Activated CD4-positive, alpha-beta T cell treated with anti-CD3 and anti-CD28 coated beads, Interleukin-2, amount 10 ng/mL, durations not matched to agents 7 days and 5 days (primary cell): ENCODE results near the gene LRR1. TPM values are rescaled to one million over a fixed set of nuclear protein-coding genes. Genes with fewer than 3 reads are reported as not detected.
"Not testable (repeated sequence)": the region's sequence is repeated elsewhere in the genome, so short reads cannot be mapped to it uniquely, and the experiment has no call there.

Source experiments
- CTCF ChIA-PET: fragments of 350-600 bp; sonication (Branson Sonifier 250); formaldehyde crosslinking; loops from one replicate; lab custom pipeline; 2021; ENCODE audit warnings: antibody characterized with exemption; lab: Charles Lee
- POLR2A ChIA-PET: fragments of 350-600 bp; sonication (Branson Sonifier 250); formaldehyde crosslinking; loops from one replicate; lab custom pipeline; 2021; ENCODE audit warnings: antibody characterized with exemption; lab: Charles Lee
- DNase-seq: peaks from one replicate; pipeline ENCODE4 v3.0.0-alpha.2; 2020
- H3K27ac Mint-ChIP-seq: one replicate; pipeline ENCODE4 v1.8.0; 2021; ENCODE audit warnings: mild to moderate bottlenecking, moderate library complexity, mixed read lengths
- H3K27me3 Mint-ChIP-seq: one replicate; pipeline ENCODE4 v1.8.0; 2021; ENCODE audit warnings: mixed read lengths
- H3K36me3 Mint-ChIP-seq: one replicate; pipeline ENCODE4 v1.8.0; 2021; ENCODE audit warnings: low read depth, mixed read lengths
- H3K4me1 Mint-ChIP-seq: one replicate; pipeline ENCODE4 v1.8.0; 2021; ENCODE audit warnings: mixed read lengths
- H3K4me3 Mint-ChIP-seq: one replicate; pipeline ENCODE4 v1.8.0; 2021; ENCODE audit warnings: mild to moderate bottlenecking, moderate library complexity, mixed read lengths
- H3K9me3 Mint-ChIP-seq: one replicate; pipeline ENCODE4 v1.8.0; 2021; ENCODE audit warnings: mixed read lengths
- total RNA-seq, 2 experiments: library from RNA; stranded (reverse); gene quantifications; one replicate each; pipeline ENCODE4 v1.2.3, GENCODE V29; 2021

Gene LRR1
- total RNA-seq, 2 experiments from 2014 or later, result 45.5 to 53.2 TPM

DNA sequence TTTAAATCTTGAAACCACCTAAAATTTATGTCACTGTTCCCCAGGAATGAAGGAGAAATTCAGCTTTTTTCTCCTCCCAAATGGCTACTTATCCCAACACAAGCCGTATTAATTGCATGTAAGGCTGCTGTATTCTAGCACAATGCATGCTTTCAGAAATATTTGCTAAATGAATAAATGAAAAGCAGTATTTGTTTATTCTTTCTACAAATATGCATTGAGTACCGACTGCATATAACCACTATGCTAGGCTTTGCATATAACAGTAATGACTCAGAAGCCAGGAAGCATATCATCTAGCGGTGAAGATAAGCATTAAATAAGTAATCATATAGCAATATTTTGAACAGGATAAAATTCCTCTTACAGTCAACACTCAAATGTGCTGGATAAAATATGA lies 5.7 kb upstream of the LRR1 start:
- no peak overlapping the region for H3K27ac Mint-ChIP-seq
- ChIA-PET CTCF (no interaction called here), POLR2A (no interaction called here)
- no peaks in the 10 kb centered on the region for H3K9me3 Mint-ChIP-seq
- H3K4me3 Mint-ChIP-seq, result no peak overlapping the region
- DNase-seq, result no peak
- H3K27me3 Mint-ChIP-seq, result peaks cover 2% of the 10 kb centered on the region
- peaks cover 4% of the 10 kb centered on the region for H3K36me3 Mint-ChIP-seq
- peaks cover 25% of the 10 kb centered on the region for H3K4me1 Mint-ChIP-seq

DNA sequence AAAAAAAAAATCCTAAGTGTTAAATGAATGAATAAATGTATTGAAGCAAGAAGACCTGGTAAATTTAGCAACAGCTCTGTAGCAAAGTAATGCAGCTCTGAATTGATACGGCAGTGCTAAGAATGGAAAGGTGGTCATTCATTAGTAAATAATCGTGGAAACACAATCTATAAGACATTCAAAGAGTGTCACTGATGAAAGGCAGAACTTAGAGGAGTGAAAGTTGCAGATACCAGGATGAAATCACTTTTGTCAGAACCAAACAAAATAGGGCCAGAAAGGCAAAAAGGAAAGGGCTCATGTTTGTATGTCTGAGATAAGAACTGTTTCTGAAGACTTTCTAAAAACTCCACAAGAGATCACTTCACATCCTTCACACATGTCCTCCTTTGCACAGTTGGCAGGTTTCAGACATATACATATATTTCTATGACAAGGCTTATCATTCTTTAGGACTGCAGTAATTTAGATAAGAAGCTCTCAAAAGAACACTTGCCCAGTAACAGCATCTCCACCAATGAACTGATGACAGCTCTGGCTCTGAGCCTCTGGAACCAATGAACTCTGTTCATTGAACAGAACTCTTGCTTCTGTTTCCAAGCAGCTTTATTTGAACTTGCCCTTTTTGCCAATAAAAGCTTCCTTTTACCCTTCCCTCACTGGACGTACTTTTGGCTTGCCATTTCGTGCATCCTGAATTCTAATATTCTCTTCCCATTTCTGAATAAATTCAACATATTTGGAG lies 4.2 kb upstream of the LRR1 start:
- ChIA-PET POLR2A (no interaction called here), CTCF (interaction anchor here (2.7 kb wide), 1 partner anchor 8 kb away, joined by 20 read pairs; the partner anchor contains the start of gene RPS29)
- H3K36me3 Mint-ChIP-seq, result peaks cover 11% of the 10 kb centered on the region
- DNase-seq, result no peak
- no peak overlapping the region for H3K4me3 Mint-ChIP-seq
- H3K27me3 Mint-ChIP-seq, result peaks cover 2% of the 10 kb centered on the region
- H3K27ac Mint-ChIP-seq, result no peak overlapping the region
- no peaks in the 10 kb centered on the region for H3K9me3 Mint-ChIP-seq
- H3K4me1 Mint-ChIP-seq, result peaks cover 27% of the 10 kb centered on the region

DNA sequence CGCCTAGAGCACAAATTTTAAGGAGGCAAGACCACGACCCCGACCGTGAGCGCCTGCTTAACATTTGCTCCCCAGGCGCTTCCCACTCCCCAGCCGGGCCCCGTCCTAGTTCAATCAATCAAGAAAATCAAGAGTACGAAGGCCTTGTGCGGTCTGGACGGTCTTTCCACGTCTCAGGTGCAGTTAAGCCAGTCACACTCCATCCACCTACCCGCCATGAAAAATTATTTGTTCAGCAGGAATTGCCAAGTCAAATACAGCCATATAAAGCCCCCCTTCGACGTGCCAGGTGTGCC lies 603 bp upstream of the LRR1 start:
- H3K27me3 Mint-ChIP-seq, result peaks cover 2% of the 10 kb centered on the region
- ChIA-PET CTCF (interaction anchor here (0.9 to 2.0 kb wide), 3 partner anchors 11 to 37 kb away, joined by 3 to 30 read pairs (median 8); partner anchors contain the start of genes DNAAF2, MGAT2, RPL36AL and RPS29), POLR2A (interaction anchor here (0.6 to 1.3 kb wide), 2 partner anchors 12 to 23 kb away, joined by 3 to 5 read pairs; partner anchors contain the start of gene RPS29)
- peak overlapping the region; percentile 99 for H3K4me3 Mint-ChIP-seq
- H3K36me3 Mint-ChIP-seq, result peaks cover 25% of the 10 kb centered on the region
- no peak for DNase-seq
- H3K4me1 Mint-ChIP-seq, result peaks cover 42% of the 10 kb centered on the region
- H3K27ac Mint-ChIP-seq, result peak overlapping the region; percentile 100
- no peaks in the 10 kb centered on the region for H3K9me3 Mint-ChIP-seq

DNA sequence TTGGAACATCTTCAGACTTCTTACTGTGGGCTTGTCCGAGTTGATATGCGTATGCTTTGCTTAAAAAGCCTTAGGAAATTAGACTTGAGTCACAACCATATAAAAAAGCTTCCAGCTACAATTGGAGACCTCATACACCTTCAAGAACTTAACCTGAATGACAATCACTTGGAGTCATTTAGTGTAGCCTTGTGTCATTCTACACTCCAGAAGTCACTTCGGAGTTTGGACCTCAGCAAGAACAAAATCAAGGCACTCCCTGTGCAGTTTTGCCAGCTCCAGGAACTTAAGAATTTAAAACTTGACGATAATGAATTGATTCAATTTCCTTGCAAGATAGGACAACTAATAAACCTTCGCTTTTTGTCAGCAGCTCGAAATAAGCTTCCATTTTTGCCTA lies 8.8 kb downstream of the LRR1 start:
- H3K27ac Mint-ChIP-seq, result no peak overlapping the region
- peaks cover 18% of the 10 kb centered on the region for H3K4me1 Mint-ChIP-seq
- no peaks in the 10 kb centered on the region for H3K9me3 Mint-ChIP-seq

GRCh38 chr14:49612251-49612650 lies 13.5 kb downstream of the LRR1 start:
- Mint-ChIP-seq H3K9me3 (no peaks in the 10 kb centered on the region), H3K36me3 (peaks cover 44% of the 10 kb centered on the region), H3K27me3 (no peaks in the 10 kb centered on the region), H3K4me1 (peaks cover 13% of the 10 kb centered on the region), H3K27ac (no peak overlapping the region), H3K4me3 (no peak overlapping the region)
- ChIA-PET CTCF (interaction anchor here (1.1 to 1.6 kb wide), 3 partner anchors 20 to 25 kb away, joined by 3 to 4 read pairs (median 3); no protein-coding TSS in a partner anchor), POLR2A (no interaction called here)
- no peak for DNase-seq

More for the DNA sequence above, 8.8 kb downstream of the LRR1 start:
- H3K27me3 Mint-ChIP-seq, result no peaks in the 10 kb centered on the region
- ChIA-PET CTCF (interaction anchor here (0.9 to 1.1 kb wide), 2 partner anchors 9 to 20 kb away, joined by 3 read pairs; partner anchors contain the start of gene LRR1), POLR2A (interaction anchor here (0.6 kb wide), 1 partner anchor 21 kb away, joined by 3 read pairs; no protein-coding TSS in a partner anchor)
- H3K36me3 Mint-ChIP-seq, result peaks cover 38% of the 10 kb centered on the region
- no peak for DNase-seq
- no peak overlapping the region for H3K4me3 Mint-ChIP-seq

GRCh38 chr14:49612671-49613070 lies 13.9 kb downstream of the LRR1 start:
- DNase-seq, result no peak
- Mint-ChIP-seq H3K4me3 (no peak overlapping the region), H3K27me3 (no peaks in the 10 kb centered on the region), H3K9me3 (no peaks in the 10 kb centered on the region), H3K27ac (no peak overlapping the region), H3K36me3 (peaks cover 45% of the 10 kb centered on the region), H3K4me1 (peaks cover 18% of the 10 kb centered on the region)
- ChIA-PET CTCF (interaction anchor here (1.5 kb wide), 1 partner anchor 21 kb away, joined by 3 read pairs; no protein-coding TSS in a partner anchor), POLR2A (no interaction called here)

DNA sequence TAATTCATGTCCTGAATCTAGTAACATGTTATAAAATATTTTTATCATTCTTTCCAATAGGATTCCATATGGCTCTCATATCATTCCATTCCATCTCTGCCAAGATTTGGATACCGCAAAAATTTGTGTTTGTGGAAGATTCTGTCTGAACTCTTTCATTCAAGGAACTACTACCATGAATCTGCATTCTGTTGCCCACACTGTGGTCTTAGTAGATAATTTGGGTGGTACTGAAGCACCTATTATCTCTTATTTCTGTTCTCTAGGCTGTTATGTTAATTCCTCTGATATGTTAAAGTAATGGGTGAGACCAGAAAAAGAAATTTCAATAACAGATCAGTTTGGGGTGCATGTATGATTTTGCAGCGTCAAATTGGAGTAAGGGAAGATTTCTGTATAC lies 15.5 kb downstream of the LRR1 start:
- Mint-ChIP-seq H3K4me3 (no peak overlapping the region), H3K9me3 (no peaks in the 10 kb centered on the region), H3K36me3 (peaks cover 50% of the 10 kb centered on the region), H3K4me1 (peaks cover 29% of the 10 kb centered on the region), H3K27ac (no peak overlapping the region), H3K27me3 (no peaks in the 10 kb centered on the region)
- no peak for DNase-seq
- ChIA-PET CTCF (interaction anchor here (0.6 kb wide), 1 partner anchor 702 kb away, joined by 3 read pairs; no protein-coding TSS in a partner anchor), POLR2A (interaction anchor here (0.5 kb wide), 1 partner anchor 10 kb away, joined by 3 read pairs; no protein-coding TSS in a partner anchor)

DNA sequence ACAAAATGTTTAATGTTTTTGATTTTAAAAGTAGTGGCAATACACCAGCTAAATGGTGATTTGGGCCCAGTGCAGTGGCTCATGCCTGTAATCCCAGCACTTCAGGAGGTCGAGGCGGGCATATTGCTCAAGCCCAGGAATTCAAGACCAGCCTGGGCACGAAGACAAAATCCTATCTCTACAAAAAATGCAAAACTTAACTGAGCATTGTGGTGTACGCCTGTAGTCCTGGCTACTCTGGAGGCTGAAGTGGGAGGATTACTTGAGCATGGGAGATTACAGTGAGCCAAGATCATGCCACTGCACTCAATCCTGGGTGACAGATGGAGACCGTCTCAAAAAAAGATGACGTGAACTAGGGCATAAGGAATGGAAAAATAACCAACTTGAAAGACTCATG lies 17.0 kb downstream of the LRR1 start:
- ChIA-PET CTCF (no interaction called here), POLR2A (no interaction called here)
- Mint-ChIP-seq H3K4me1 (peaks cover 27% of the 10 kb centered on the region), H3K4me3 (no peak overlapping the region), H3K9me3 (no peaks in the 10 kb centered on the region), H3K36me3 (peaks cover 60% of the 10 kb centered on the region), H3K27me3 (no peaks in the 10 kb centered on the region), H3K27ac (no peak overlapping the region)
- DNase-seq, result no peak

DNA sequence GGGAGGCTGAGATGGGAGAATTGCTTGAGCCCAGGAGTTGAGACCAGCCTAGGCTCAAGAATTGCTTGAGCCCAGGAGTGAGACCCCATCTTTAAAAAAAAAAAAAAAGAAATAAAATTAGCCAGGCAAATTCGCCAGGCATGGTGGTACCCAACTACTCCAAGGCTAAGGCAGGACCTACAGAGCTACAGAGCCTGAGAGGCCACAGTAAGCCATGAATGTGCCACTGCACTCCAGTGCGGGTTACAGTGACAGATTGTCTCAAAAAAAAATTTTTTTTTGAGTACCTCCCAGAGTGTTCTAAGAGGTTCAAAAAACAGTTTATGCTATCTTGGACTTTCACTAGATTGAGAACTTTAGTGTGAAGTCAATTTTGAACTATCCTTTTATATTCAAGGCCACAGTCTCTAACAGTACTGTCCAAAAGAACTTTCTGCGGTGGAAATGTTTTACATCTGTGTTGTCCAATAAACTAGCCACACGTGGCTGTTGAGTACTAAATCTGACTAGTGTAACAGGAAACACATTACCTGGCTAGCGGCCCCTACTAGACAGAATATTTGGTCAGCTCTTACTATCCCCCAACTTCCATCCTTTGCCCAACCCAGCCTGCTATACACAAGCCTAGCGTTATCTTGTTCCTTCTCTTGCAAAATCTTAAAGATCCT lies 19.2 kb downstream of the LRR1 start:
- Mint-ChIP-seq H3K4me3 (peak overlapping the region; percentile 97), H3K27me3 (no peaks in the 10 kb centered on the region), H3K36me3 (peaks cover 63% of the 10 kb centered on the region), H3K4me1 (peaks cover 31% of the 10 kb centered on the region), H3K9me3 (no peaks in the 10 kb centered on the region), H3K27ac (peak overlapping the region; percentile 47)
- ChIA-PET POLR2A (interaction anchor here (0.7 kb wide), 1 partner anchor 235 kb away, joined by 3 read pairs; no protein-coding TSS in a partner anchor), CTCF (interaction anchor here (1.2 to 1.3 kb wide), 2 partner anchors 16 to 31 kb away, joined by 4 to 5 read pairs; partner anchors contain the start of gene RPS29)
- DNase-seq, result no peak

GRCh38 chr14:49619273-49619672 lies 20.5 kb downstream of the LRR1 start:
- DNase-seq, POLR2A ChIA-PET, H3K9me3 Mint-ChIP-seq, H3K27me3 Mint-ChIP-seq: not testable (repeated sequence)
- H3K27ac Mint-ChIP-seq, result peak overlapping the region; percentile 97
- H3K4me3 Mint-ChIP-seq, result peak overlapping the region; percentile 97
- peaks cover 66% of the 10 kb centered on the region for H3K36me3 Mint-ChIP-seq
- peaks cover 44% of the 10 kb centered on the region for H3K4me1 Mint-ChIP-seq
- CTCF ChIA-PET, result interaction anchor here (0.6 to 2.7 kb wide), 3 partner anchors 11 to 507 kb away, joined by 4 to 12 read pairs (median 9); no protein-coding TSS in a partner anchor

- no peak for DNase-seq
- POLR2A ChIA-PET, result interaction anchor here (0.6 to 2.0 kb wide), 9 partner anchors 10 to 442 kb away, joined by 3 to 18 read pairs (median 3); partner anchors contain the start of genes DNAAF2, LRR1 and RPS29
- peak overlapping the region; percentile 97 for H3K27ac Mint-ChIP-seq
- peak overlapping the region; percentile 97 for H3K4me3 Mint-ChIP-seq
- H3K27me3 Mint-ChIP-seq, result no peaks in the 10 kb centered on the region
- CTCF ChIA-PET, result interaction anchor here (0.6 to 6.8 kb wide), 12 partner anchors 10 to 506 kb away, joined by 3 to 67 read pairs (median 8); partner anchors contain the start of genes DNAAF2, KLHDC2, LRR1 and NEMF
- peaks cover 67% of the 10 kb centered on the region for H3K36me3 Mint-ChIP-seq
- H3K4me1 Mint-ChIP-seq, result peaks cover 46% of the 10 kb centered on the region
- H3K9me3 Mint-ChIP-seq, result no peaks in the 10 kb centered on the region
Observed at GRCh38 chr14:49619730-49620129, 21.0 kb downstream of the LRR1 start.
